WTC11 (cell line): ENCODE data around the gene EIF2AK3. TPM values are rescaled to one million over a fixed set of nuclear protein-coding genes. Genes with fewer than 3 reads are reported as not detected.
A peak's percentile ranks its signal among the peaks of the same experiment; 100 is the strongest.

Experiments used
- ATAC-seq: fragments of 200-7000 bp; cut with Tn5 transposase; 2 replicates; pipeline ENCODE4 v1.10.0; 2021; ENCODE audit warnings: mild to moderate bottlenecking, moderate library complexity
- CTCF ChIA-PET: fragments of 300-600 bp; sonication (Branson Sonifier 250); formaldehyde crosslinking; loops from one replicate; lab custom pipeline; 2021; ENCODE audit warnings: antibody characterized with exemption; lab: Charles Lee
- POLR2A ChIA-PET: fragments of 350-600 bp; sonication (Branson Sonifier 250); formaldehyde crosslinking; loops from one replicate; lab custom pipeline; 2021; ENCODE audit warnings: antibody characterized with exemption; lab: Charles Lee
- DNase-seq: peaks from one replicate; pipeline ENCODE4 v3.0.0; 2021; ENCODE audit warnings: low spot score
- H3K27ac Mint-ChIP-seq: 2 replicates; pipeline ENCODE4 v1.8.0; 2021; ENCODE audit warnings: mixed read lengths
- H3K27me3 Mint-ChIP-seq: 2 replicates; pipeline ENCODE4 v1.8.0; 2021; ENCODE audit warnings: low read depth, mild to moderate bottlenecking, moderate library complexity, mixed read lengths
- H3K36me3 Mint-ChIP-seq: 2 replicates; pipeline ENCODE4 v1.8.0; 2021; ENCODE audit warnings: mixed read lengths
- H3K4me1 Mint-ChIP-seq: 2 replicates; pipeline ENCODE4 v1.8.0; 2022; ENCODE audit warnings: mixed read lengths
- H3K4me3 Mint-ChIP-seq: 2 replicates; pipeline ENCODE4 v1.8.0; 2021; ENCODE audit warnings: mild to moderate bottlenecking, moderate library complexity, mixed read lengths
- H3K9me3 Mint-ChIP-seq: 2 replicates; pipeline ENCODE4 v1.8.0; 2021; ENCODE audit warnings: mixed read lengths
- CREB1 ChIP-seq: sonication (generic); formaldehyde crosslinking; IDR thresholded peaks from 2 replicates; pipeline ENCODE4 v1.8.0; 2023; ENCODE audit warnings: mild to moderate bottlenecking, missing genetic modification reagents
- FOXK1 ChIP-seq: sonication (generic); formaldehyde crosslinking; IDR thresholded peaks from 2 replicates; pipeline ENCODE4 v1.8.0; 2022; ENCODE audit warnings: mild to moderate bottlenecking, moderate library complexity, missing genetic modification reagents
- GRHL2 ChIP-seq: fragments of 250-450 bp; sonication (Bioruptor Pico); IDR thresholded peaks from 2 replicates; pipeline ENCODE4 v1.8.0; 2022; ENCODE audit warnings: mild to moderate bottlenecking, moderate library complexity; ENCODE audit not compliant: insufficient replicate concordance, severe bottlenecking
- HMGA2 ChIP-seq: fragments of 250-450 bp; sonication (Bioruptor Pico); IDR thresholded peaks from 2 replicates; pipeline ENCODE4 v1.4.0; 2021; ENCODE audit warnings: mild to moderate bottlenecking, moderate library complexity
- JUN ChIP-seq: sonication (generic); formaldehyde crosslinking; IDR thresholded peaks from 2 replicates; pipeline ENCODE4 v1.8.0; 2023; ENCODE audit warnings: mild to moderate bottlenecking, missing genetic modification reagents
- NFATC4 ChIP-seq: fragments of 250-450 bp; sonication (Bioruptor Pico); IDR thresholded peaks from 2 replicates; pipeline ENCODE4 v1.9.0; 2021; ENCODE audit warnings: mild to moderate bottlenecking
- NR2C2 ChIP-seq: sonication (generic); formaldehyde crosslinking; IDR thresholded peaks from 2 replicates; pipeline ENCODE4 v1.8.0; 2022; ENCODE audit warnings: mild to moderate bottlenecking, missing genetic modification reagents
- OVOL2 ChIP-seq: fragments of 250-450 bp; sonication (Bioruptor Pico); IDR thresholded peaks from 2 replicates; pipeline ENCODE4 v1.9.0; 2021; ENCODE audit warnings: mild to moderate bottlenecking, borderline replicate concordance
- PRRX2 ChIP-seq: fragments of 250-450 bp; sonication (Bioruptor Pico); IDR thresholded peaks from 2 replicates; pipeline ENCODE4 v1.8.0; 2021; ENCODE audit warnings: mild to moderate bottlenecking
- SMAD3 ChIP-seq: sonication (generic); formaldehyde crosslinking; IDR thresholded peaks from 2 replicates; pipeline ENCODE4 v1.8.0; 2022; ENCODE audit warnings: missing genetic modification reagents, mild to moderate bottlenecking, borderline replicate concordance
- TCF7 ChIP-seq: sonication (generic); formaldehyde crosslinking; IDR thresholded peaks from 2 replicates; pipeline ENCODE4 v1.8.0; 2022; ENCODE audit warnings: mild to moderate bottlenecking, low read depth, missing genetic modification reagents, moderate library complexity
- ZBTB21 ChIP-seq: sonication (generic); formaldehyde crosslinking; IDR thresholded peaks from 2 replicates; pipeline ENCODE4 v1.8.1; 2023; ENCODE audit warnings: mild to moderate bottlenecking, missing genetic modification reagents, borderline replicate concordance
- total RNA-seq: library from RNA; stranded (reverse); gene quantifications from 3 replicates; pipeline ENCODE4 v1.2.3, GENCODE V29; 2021
- TF ChIP-seq, protein P1 (sequence below): fragments of 250-450 bp; sonication (Bioruptor Pico); IDR thresholded peaks from 2 replicates; pipeline ENCODE4 v1.9.0; 2021; ENCODE audit warnings: mild to moderate bottlenecking, borderline replicate concordance
- TF ChIP-seq, protein P2 (sequence below): sonication (generic); formaldehyde crosslinking; IDR thresholded peaks from 2 replicates; pipeline ENCODE4 v1.8.1; 2023; ENCODE audit warnings: mild to moderate bottlenecking, missing genetic modification reagents, moderate library complexity
- TF ChIP-seq, protein P3 (sequence below): fragments of 250-450 bp; sonication (Bioruptor Pico); conservative IDR thresholded peaks from 2 replicates; pipeline ENCODE4 v1.9.0; 2021; ENCODE audit warnings: mild to moderate bottlenecking
- TF ChIP-seq, protein P4 (sequence below): sonication (generic); formaldehyde crosslinking; conservative IDR thresholded peaks from 2 replicates; pipeline ENCODE4 v1.8.1; 2023; ENCODE audit warnings: mild to moderate bottlenecking, low read depth, missing genetic modification reagents, moderate library complexity
- TF ChIP-seq, protein P5 (sequence below): sonication (generic); formaldehyde crosslinking; IDR thresholded peaks from 2 replicates; pipeline ENCODE4 v1.8.1; 2022; ENCODE audit warnings: missing genetic modification reagents, borderline replicate concordance
- TF ChIP-seq, protein P6 (sequence below): sonication (generic); formaldehyde crosslinking; IDR thresholded peaks from 2 replicates; pipeline ENCODE4 v1.8.1; 2022; ENCODE audit warnings: low read depth, mild to moderate bottlenecking, moderate library complexity, missing genetic modification reagents, borderline replicate concordance

EIF2AK3 gene
- total RNA-seq, 1 experiment from 2014 or later = 20.8 TPM

DNA sequence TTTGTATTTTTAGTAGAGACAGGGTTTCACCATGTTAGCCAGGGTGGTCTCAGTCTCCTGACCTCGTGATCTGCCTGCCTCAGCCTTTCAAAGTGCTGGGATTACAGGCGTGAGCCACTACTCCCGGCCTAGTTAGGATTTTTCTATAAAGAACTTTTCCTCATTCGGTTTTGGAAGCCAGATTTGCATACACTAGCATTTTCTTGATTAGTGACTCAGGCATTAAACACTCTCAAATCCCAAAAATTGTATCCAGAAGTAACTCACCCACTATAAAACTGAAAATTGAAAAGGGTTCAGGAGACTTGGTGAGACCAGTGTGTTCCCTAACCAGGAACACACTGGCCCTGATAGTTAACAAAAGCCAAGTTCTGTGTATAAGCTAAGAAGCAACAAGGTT, 25.2 kb downstream of the EIF2AK3 start:
- TF ChIP-seq PRRX2 (no peak), FOXK1 (CRISPR knock-in tag) (no peak), NR2C2 (no peak), OVOL2 (no peak), TCF7 (CRISPR knock-in tag) (no peak), ZBTB21 (CRISPR knock-in tag) (no peak), GRHL2 (CRISPR knock-in tag) (no peak), JUN (CRISPR knock-in tag) (no peak), HMGA2 (CRISPR knock-in tag) (no peak)
- TF ChIP-seq, protein P1, sequence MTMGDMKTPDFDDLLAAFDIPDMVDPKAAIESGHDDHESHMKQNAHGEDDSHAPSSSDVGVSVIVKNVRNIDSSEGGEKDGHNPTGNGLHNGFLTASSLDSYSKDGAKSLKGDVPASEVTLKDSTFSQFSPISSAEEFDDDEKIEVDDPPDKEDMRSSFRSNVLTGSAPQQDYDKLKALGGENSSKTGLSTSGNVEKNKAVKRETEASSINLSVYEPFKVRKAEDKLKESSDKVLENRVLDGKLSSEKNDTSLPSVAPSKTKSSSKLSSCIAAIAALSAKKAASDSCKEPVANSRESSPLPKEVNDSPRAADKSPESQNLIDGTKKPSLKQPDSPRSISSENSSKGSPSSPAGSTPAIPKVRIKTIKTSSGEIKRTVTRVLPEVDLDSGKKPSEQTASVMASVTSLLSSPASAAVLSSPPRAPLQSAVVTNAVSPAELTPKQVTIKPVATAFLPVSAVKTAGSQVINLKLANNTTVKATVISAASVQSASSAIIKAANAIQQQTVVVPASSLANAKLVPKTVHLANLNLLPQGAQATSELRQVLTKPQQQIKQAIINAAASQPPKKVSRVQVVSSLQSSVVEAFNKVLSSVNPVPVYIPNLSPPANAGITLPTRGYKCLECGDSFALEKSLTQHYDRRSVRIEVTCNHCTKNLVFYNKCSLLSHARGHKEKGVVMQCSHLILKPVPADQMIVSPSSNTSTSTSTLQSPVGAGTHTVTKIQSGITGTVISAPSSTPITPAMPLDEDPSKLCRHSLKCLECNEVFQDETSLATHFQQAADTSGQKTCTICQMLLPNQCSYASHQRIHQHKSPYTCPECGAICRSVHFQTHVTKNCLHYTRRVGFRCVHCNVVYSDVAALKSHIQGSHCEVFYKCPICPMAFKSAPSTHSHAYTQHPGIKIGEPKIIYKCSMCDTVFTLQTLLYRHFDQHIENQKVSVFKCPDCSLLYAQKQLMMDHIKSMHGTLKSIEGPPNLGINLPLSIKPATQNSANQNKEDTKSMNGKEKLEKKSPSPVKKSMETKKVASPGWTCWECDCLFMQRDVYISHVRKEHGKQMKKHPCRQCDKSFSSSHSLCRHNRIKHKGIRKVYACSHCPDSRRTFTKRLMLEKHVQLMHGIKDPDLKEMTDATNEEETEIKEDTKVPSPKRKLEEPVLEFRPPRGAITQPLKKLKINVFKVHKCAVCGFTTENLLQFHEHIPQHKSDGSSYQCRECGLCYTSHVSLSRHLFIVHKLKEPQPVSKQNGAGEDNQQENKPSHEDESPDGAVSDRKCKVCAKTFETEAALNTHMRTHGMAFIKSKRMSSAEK = no peak
- TF ChIP-seq, protein P2, sequence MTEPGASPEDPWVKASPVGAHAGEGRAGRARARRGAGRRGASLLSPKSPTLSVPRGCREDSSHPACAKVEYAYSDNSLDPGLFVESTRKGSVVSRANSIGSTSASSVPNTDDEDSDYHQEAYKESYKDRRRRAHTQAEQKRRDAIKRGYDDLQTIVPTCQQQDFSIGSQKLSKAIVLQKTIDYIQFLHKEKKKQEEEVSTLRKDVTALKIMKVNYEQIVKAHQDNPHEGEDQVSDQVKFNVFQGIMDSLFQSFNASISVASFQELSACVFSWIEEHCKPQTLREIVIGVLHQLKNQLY (CRISPR knock-in tag) = no peak
- TF ChIP-seq, protein P3, sequence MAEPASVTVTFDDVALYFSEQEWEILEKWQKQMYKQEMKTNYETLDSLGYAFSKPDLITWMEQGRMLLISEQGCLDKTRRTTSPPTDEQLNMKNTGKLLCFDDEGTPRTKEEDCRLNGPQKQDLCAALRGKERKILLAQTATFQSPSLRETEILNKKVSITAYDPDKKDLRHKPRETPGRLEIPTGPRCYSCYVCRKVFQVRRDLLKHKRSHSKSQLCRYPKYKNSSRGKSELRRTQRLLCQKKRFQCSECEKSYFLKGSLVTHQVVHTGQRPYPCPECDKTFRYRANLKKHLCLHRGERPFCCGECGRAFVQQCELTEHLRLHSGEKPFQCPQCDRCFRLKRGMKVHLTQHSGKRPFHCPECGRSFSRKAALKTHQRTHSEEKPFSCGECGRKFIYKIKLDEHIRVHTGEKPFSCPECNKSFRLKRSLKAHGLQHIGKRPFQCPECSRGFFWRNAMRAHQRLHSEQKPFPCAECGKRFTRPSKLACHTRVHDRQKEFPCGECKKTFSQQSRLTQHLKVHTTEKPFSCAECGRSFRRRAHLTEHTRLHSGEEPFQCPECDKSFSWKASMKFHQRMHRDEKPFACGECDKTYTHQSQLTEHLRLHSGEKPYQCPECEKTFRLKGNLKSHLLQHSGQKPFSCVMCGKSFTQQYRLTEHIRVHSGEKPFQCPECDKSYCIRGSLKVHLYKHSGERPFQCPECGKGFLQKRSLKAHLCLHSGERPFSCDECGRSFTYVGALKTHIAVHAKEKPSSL (CRISPR knock-in tag) = no peak
- TF ChIP-seq, protein P4, sequence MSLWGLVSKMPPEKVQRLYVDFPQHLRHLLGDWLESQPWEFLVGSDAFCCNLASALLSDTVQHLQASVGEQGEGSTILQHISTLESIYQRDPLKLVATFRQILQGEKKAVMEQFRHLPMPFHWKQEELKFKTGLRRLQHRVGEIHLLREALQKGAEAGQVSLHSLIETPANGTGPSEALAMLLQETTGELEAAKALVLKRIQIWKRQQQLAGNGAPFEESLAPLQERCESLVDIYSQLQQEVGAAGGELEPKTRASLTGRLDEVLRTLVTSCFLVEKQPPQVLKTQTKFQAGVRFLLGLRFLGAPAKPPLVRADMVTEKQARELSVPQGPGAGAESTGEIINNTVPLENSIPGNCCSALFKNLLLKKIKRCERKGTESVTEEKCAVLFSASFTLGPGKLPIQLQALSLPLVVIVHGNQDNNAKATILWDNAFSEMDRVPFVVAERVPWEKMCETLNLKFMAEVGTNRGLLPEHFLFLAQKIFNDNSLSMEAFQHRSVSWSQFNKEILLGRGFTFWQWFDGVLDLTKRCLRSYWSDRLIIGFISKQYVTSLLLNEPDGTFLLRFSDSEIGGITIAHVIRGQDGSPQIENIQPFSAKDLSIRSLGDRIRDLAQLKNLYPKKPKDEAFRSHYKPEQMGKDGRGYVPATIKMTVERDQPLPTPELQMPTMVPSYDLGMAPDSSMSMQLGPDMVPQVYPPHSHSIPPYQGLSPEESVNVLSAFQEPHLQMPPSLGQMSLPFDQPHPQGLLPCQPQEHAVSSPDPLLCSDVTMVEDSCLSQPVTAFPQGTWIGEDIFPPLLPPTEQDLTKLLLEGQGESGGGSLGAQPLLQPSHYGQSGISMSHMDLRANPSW (CRISPR knock-in tag) = no peak
- TF ChIP-seq, all 79 proteins: peak for 0
- ATAC-seq (no peak), DNase-seq (no peak)
- H3K27me3 Mint-ChIP-seq = no peaks in the 10 kb centered on the region
- H3K9me3 Mint-ChIP-seq = no peaks in the 10 kb centered on the region
- no peak overlapping the region for H3K4me3 Mint-ChIP-seq
- H3K4me1 Mint-ChIP-seq = peaks cover 40% of the 10 kb centered on the region
- ChIA-PET CTCF (no interaction called here), POLR2A (no interaction called here)
- H3K27ac Mint-ChIP-seq = peak overlapping the region; percentile 81
- no peaks in the 10 kb centered on the region for H3K36me3 Mint-ChIP-seq

DNA sequence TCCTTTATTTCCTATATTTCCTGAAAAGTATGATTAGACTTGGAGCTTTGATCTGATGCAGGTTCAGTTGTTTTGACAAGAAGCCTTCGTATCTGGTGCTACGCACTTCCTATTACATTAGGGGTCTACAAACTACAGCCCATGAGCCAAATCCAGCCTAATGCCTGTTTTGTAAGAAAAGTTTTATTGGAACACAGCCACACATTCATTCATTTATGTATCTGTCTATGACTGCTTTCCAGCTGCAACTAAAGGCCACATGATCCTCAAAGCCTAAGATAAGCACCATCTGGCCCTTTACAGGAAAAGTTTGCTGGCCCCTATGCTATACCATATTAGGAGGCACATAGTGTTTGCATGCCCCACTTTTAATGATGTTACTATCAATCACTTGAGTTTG, 26.0 kb downstream of the EIF2AK3 start:
- ATAC-seq = no peak
- Mint-ChIP-seq H3K4me3 (no peak overlapping the region), H3K27me3 (no peaks in the 10 kb centered on the region)

More for the DNA sequence above, 26.0 kb downstream of the EIF2AK3 start:
- peak overlapping the region; percentile 57 for H3K27ac Mint-ChIP-seq
- DNase-seq = no peak
- TF ChIP-seq, protein P1 = no peak
- TF ChIP-seq GRHL2 (CRISPR knock-in tag) = no peak
- TF ChIP-seq, protein P5, sequence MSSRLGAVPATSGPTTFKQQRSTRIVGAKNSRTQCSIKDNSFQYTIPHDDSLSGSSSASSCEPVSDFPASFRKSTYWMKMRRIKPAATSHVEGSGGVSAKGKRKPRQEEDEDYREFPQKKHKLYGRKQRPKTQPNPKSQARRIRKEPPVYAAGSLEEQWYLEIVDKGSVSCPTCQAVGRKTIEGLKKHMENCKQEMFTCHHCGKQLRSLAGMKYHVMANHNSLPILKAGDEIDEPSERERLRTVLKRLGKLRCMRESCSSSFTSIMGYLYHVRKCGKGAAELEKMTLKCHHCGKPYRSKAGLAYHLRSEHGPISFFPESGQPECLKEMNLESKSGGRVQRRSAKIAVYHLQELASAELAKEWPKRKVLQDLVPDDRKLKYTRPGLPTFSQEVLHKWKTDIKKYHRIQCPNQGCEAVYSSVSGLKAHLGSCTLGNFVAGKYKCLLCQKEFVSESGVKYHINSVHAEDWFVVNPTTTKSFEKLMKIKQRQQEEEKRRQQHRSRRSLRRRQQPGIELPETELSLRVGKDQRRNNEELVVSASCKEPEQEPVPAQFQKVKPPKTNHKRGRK (CRISPR knock-in tag) = no peak
- TF ChIP-seq NFATC4 (CRISPR knock-in tag) = no peak
- no peak for TF ChIP-seq SMAD3 (CRISPR knock-in tag)
- no peak for TF ChIP-seq CREB1 (CRISPR knock-in tag)
- TF ChIP-seq, protein P6, sequence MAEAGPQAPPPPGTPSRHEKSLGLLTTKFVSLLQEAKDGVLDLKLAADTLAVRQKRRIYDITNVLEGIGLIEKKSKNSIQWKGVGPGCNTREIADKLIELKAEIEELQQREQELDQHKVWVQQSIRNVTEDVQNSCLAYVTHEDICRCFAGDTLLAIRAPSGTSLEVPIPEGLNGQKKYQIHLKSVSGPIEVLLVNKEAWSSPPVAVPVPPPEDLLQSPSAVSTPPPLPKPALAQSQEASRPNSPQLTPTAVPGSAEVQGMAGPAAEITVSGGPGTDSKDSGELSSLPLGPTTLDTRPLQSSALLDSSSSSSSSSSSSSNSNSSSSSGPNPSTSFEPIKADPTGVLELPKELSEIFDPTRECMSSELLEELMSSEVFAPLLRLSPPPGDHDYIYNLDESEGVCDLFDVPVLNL (CRISPR knock-in tag) = no peak
- no peaks in the 10 kb centered on the region for H3K9me3 Mint-ChIP-seq
- H3K36me3 Mint-ChIP-seq = no peaks in the 10 kb centered on the region
- peaks cover 38% of the 10 kb centered on the region for H3K4me1 Mint-ChIP-seq
- CTCF ChIA-PET = interaction anchor here (2.1 kb wide), 1 partner anchor 70 kb away, joined by 14 read pairs; no protein-coding TSS in a partner anchor
- POLR2A ChIA-PET = interaction anchor here (1.6 kb wide), 1 partner anchor 27 kb away, joined by 4 read pairs; no protein-coding TSS in a partner anchor
